Fibroblast of the aortic adventitia (primary cell): ENCODE measurements around the gene DENND1B. TPM values are rescaled to one million over a fixed set of nuclear protein-coding genes. Genes with fewer than 3 reads are reported as not detected.
A peak's percentile ranks its signal among the peaks of the same experiment; 100 is the strongest.
"Not testable (repeated sequence)": the region's sequence is repeated elsewhere in the genome, so short reads cannot be mapped to it uniquely, and the experiment has no call there.

Source experiments
- DNase-seq: peaks from one replicate; pipeline ENCODE4 v3.0.0-alpha.2; 2010; ENCODE audit warnings: low read depth
- H3K4me3 ChIP-seq: 2 replicates; pipeline ENCODE4 v1.5.1; 2011; ENCODE audit warnings: low read depth, mild to moderate bottlenecking, control low read depth, low read length, moderate library complexity
- total RNA-seq: library from RNA; depleted of rRNA; stranded (reverse); fragments of >200 nt; gene quantifications from 2 replicates; pipeline ENCODE4 v1.2.3, GENCODE V29; 2012; ENCODE audit warnings: low replicate concordance
- TF ChIP-seq, protein P1 (sequence below): IDR thresholded peaks from 2 replicates; pipeline ENCODE4 v1.5.1; 2011; ENCODE audit warnings: mild to moderate bottlenecking, low read length, control low read depth, inconsistent platforms; ENCODE audit not compliant: insufficient read depth

DENND1B gene
- total RNA-seq, 1 donor, result 19.5 TPM

DNA sequence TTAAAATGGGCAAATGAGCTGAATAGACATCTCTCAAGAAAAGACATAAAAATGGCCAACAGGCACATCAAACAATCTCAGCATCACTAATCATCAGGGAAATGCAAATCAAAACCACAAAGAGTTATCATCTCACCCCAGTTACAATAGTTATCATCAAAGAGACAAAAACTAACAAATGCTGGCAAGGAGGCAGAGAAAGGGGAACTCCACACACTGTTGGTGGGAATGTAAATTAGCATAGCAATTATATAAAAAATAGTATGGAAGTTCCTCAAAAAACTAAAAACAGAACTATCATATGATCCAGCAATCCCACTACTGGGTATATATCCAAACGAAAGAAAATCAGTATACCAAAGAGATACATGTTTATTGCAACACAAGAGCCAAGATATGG is 68.7 kb downstream of the DENND1B start:
- TF ChIP-seq, protein P1, sequence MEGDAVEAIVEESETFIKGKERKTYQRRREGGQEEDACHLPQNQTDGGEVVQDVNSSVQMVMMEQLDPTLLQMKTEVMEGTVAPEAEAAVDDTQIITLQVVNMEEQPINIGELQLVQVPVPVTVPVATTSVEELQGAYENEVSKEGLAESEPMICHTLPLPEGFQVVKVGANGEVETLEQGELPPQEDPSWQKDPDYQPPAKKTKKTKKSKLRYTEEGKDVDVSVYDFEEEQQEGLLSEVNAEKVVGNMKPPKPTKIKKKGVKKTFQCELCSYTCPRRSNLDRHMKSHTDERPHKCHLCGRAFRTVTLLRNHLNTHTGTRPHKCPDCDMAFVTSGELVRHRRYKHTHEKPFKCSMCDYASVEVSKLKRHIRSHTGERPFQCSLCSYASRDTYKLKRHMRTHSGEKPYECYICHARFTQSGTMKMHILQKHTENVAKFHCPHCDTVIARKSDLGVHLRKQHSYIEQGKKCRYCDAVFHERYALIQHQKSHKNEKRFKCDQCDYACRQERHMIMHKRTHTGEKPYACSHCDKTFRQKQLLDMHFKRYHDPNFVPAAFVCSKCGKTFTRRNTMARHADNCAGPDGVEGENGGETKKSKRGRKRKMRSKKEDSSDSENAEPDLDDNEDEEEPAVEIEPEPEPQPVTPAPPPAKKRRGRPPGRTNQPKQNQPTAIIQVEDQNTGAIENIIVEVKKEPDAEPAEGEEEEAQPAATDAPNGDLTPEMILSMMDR, result no peak
- H3K4me3 ChIP-seq, result no peak overlapping the region

DNA sequence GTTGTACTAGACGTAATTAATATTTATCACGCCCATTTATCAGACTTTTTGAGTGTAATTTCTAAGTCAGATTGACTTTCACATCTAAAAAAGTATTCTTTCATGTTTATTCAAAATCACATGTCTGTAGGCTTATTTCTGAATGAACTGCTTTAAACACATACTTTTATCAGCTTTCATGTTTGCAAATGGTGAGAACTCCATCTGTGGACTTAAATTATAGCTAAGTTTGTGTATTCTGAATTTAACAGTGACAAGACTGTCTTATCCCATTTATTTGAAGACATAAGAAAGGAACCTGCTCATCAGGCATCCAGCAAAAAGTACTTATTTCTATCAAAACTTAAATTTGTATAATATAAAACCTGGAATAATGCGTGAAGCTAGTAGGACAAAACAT is 69.3 kb downstream of the DENND1B start:
- TF ChIP-seq, protein P1, result no peak
- no peak for DNase-seq
- H3K4me3 ChIP-seq, result no peak overlapping the region

More for the DNA sequence above, 68.7 kb downstream of the DENND1B start:
- DNase-seq, result no peak

DNA sequence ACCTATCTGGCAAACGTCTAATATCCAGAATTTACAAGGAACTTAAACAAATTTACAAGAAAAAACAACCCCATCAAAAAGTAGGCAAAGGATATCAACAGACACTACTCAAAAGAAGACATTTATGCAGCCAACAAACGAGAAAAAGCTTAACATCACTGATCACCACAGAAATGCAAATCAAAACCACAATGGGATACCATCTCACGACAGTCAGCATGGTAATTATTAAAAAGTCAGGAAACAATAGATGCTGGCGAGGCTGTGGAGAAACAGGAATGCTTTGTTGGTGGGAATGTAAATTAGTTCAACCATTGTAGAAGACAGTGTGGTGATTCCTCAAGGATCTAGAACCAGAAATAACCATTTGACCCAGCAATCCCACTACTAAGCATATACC is 74.6 kb downstream of the DENND1B start:
- not testable (repeated sequence) for H3K4me3 ChIP-seq, DNase-seq

DNA sequence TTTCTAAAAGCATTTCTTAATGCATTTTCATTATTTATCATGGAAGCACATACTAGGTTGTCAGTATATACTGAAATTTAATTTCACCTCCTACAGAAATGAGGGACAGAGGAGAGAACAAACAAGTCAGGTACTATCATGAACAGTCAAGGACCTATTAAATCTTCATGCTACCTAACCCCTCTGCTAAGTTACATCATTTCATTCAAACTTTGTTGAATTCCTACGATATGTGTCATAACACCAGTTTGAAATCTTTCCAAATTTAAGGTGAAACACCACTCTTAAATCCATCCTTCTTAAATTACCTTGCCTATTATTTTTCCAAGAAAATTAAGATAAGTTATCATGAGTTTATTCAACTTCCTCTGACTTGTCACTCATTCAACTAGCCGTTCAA is 78.9 kb downstream of the DENND1B start:
- DNase-seq, result peak; percentile 51
- TF ChIP-seq, protein P1, result no peak
- H3K4me3 ChIP-seq, result no peak overlapping the region

DNA sequence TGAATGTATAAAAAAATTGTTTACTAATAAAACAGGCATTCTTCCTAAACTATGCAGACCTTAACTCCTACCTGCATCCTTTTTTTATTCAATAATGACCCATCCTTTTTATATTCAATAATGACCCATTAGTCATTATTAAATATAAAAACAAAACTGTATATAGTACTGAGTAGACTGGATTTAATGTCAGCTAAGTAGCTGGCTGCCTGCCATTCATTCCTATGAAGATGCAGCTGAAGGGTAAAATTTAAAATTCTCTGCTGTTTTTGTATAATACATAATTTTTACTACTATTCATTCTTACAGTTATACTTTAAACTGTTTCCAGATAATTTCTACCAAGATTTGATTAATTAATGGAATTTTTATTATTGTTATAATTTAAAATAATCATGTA is 79.3 kb downstream of the DENND1B start:
- DNase-seq, result peak; percentile 50
- TF ChIP-seq, protein P1, result no peak
- H3K4me3 ChIP-seq, result no peak overlapping the region

DNA sequence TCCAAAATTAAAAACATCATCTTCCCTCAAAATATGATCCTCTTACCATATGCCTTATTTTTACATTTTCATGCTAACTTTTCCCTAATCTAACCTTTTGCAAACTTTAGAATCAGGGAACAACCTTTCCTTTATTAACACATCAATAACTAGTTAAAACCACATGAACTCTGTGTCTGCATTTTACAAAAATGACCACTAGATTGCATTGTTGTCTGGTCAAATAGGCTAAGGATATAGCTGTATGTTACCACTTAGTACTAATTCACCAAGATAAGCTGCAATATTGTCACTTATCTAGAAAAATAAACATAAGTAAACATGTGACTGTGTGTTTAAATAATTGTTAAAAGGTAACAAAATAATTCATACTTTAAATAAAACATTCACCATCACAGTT is 82.3 kb downstream of the DENND1B start:
- no peak overlapping the region for H3K4me3 ChIP-seq
- TF ChIP-seq, protein P1, result peak; percentile 39
- peak; percentile 53 for DNase-seq

DNA sequence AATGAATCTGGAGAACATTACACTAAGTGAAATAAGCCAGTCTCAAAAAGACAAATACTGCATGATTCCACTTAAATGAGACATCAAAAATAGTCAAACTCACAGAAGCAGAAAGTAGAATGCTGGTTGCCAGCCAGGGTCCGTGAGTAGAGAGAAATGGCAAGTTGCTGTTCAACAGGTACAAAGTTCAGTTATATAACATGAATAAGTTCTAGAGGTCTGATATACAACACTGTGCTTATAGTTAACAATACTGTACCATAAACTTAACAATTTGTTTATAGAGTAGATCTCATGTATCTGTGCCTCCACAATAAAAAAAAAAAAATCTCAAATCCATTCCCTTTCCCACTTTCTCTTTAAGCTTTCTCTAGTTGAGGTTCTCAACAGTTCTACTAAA is 83.5 kb downstream of the DENND1B start:
- TF ChIP-seq, protein P1, result no peak

More for the DNA sequence above, 83.5 kb downstream of the DENND1B start:
- no peak overlapping the region for H3K4me3 ChIP-seq
- no peak for DNase-seq
